ENCODE measurements around the gene WDR93.

- TF ChIP-seq CTCF (IDR thresholded peaks at IDR 0.05) = no peak
- no peak for TF ChIP-seq RORB (CRISPR knock-in tag; IDR thresholded peaks at IDR 0.05)
- TF ChIP-seq FOXP1 (CRISPR knock-in tag; IDR thresholded peaks at IDR 0.05; ENCODE audit: borderline replicate concordance) = no peak
- no peak for TF ChIP-seq ESRRA (CRISPR knock-in tag; IDR thresholded peaks at IDR 0.05; ENCODE audit: borderline replicate concordance)
- TF ChIP-seq TP53 (CRISPR knock-in tag; IDR thresholded peaks at IDR 0.05) = no peak
- TF ChIP-seq NR2C2 (CRISPR knock-in tag; IDR thresholded peaks at IDR 0.05) = no peak
- TF ChIP-seq SP1 (CRISPR knock-in tag; conservative IDR thresholded peaks at IDR 0.05) = no peak
- TF ChIP-seq NR1H2 (CRISPR knock-in tag; IDR thresholded peaks at IDR 0.05) = no peak
Measured at GRCh38 chr15:89749054-89749453, 58.4 kb downstream of the WDR93 start.

All from WTC11 (cell line).